HepG2 (cell line): ENCODE measurements around the gene DUS1L. TPM values are rescaled to one million over a fixed set of nuclear protein-coding genes. Genes with fewer than 3 reads are reported as not detected.

Experiments
- ATF5 ChIP-seq: sonication (generic); formaldehyde crosslinking; IDR thresholded peaks from 2 replicates; pipeline ENCODE4 v1.4.0; 2020; ENCODE audit warnings: mild to moderate bottlenecking, low read depth, missing genetic modification reagents
- ATF7 ChIP-seq, 2 experiments: fragments of 450-650 bp in 1 of 2; sonication (generic) in 1 of 2; formaldehyde crosslinking in 1 of 2; IDR thresholded peaks; 2 replicates each; pipeline versions ENCODE4 v1.4.0 to v1.6.1; 2016 to 2020; ENCODE audit warnings: antibody characterized with exemption in 1 of 2, mild to moderate bottlenecking in 1 of 2, missing genetic modification reagents in 1 of 2
- DBP ChIP-seq: sonication (generic); formaldehyde crosslinking; IDR thresholded peaks from 2 replicates; pipeline ENCODE4 v1.4.0; 2020; ENCODE audit warnings: missing genetic modification reagents; ENCODE audit errors: not compliant biosample characterization
- HINFP ChIP-seq: sonication (generic); formaldehyde crosslinking; IDR thresholded peaks from 2 replicates; pipeline ENCODE4 v1.4.0; 2020; ENCODE audit warnings: low read depth, mild to moderate bottlenecking, missing genetic modification reagents
- PRMT3 ChIP-seq: sonication (generic); formaldehyde crosslinking; IDR thresholded peaks from 2 replicates; pipeline ENCODE4 v1.8.1; 2022; ENCODE audit warnings: low read depth, mild to moderate bottlenecking, moderate library complexity, missing genetic modification reagents, borderline replicate concordance
- SMAD9 ChIP-seq: sonication (generic); formaldehyde crosslinking; IDR thresholded peaks from 2 replicates; pipeline ENCODE4 v1.5.1; 2020; ENCODE audit warnings: mild to moderate bottlenecking, missing genetic modification reagents
- TOPORS ChIP-seq: sonication (generic); formaldehyde crosslinking; IDR thresholded peaks from 2 replicates; pipeline ENCODE4 v1.8.0; 2023; ENCODE audit warnings: mild to moderate bottlenecking, missing genetic modification reagents
- TRAFD1 ChIP-seq: sonication (generic); formaldehyde crosslinking; IDR thresholded peaks from 2 replicates; pipeline ENCODE4 v1.5.1; 2020; ENCODE audit warnings: missing genetic modification reagents, mild to moderate bottlenecking, borderline replicate concordance
- ZBTB39 ChIP-seq: sonication (generic); formaldehyde crosslinking; IDR thresholded peaks from 2 replicates; pipeline ENCODE4 v1.5.0; 2020; ENCODE audit warnings: missing genetic modification reagents
- ZNF784 ChIP-seq: sonication (generic); formaldehyde crosslinking; IDR thresholded peaks from 2 replicates; pipeline ENCODE4 v1.5.1; 2020; ENCODE audit warnings: missing genetic modification reagents, mild to moderate bottlenecking, borderline replicate concordance
- ZSCAN30 ChIP-seq: sonication (generic); formaldehyde crosslinking; IDR thresholded peaks from 2 replicates; pipeline ENCODE4 v1.5.0; 2020; ENCODE audit warnings: mild to moderate bottlenecking, missing genetic modification reagents
- ZSCAN5A ChIP-seq: sonication (generic); formaldehyde crosslinking; IDR thresholded peaks from 2 replicates; pipeline ENCODE4 v1.8.0; 2022; ENCODE audit warnings: mild to moderate bottlenecking, missing genetic modification reagents, borderline replicate concordance
- polyA plus RNA-seq, 8 experiments: library from polyadenylated mRNA; depleted of rRNA in 3 of 8; stranded (reverse) in 7 of 8; unstranded in 1 of 8; fragments of >200 nt; fragmentation: Illumina TruSeq in 4 of 8; extraction: Trizol in 4 of 8; gene quantifications; 2 replicates each; pipeline versions ENCODE4 v1.2.1 to v1.2.3, GENCODE V29; 2011 to 2016; ENCODE audit warnings: low read depth in 4 of 8, missing spikeins in 1 of 8, mixed read lengths in 1 of 8; ENCODE audit not compliant: insufficient read depth in 1 of 8
- total RNA-seq, 5 experiments: library from RNA; depleted of rRNA; stranded (reverse); fragments of >200 nt; fragmentation: Illumina TruSeq; extraction: Trizol; gene quantifications; 2 replicates each; pipeline ENCODE4 v1.2.3, GENCODE V29; 2016; ENCODE audit warnings: low read depth in 1 of 5
- TF ChIP-seq, protein P1 (sequence below): sonication (generic); formaldehyde crosslinking; IDR thresholded peaks from 2 replicates; pipeline ENCODE4 v1.8.1; 2023; ENCODE audit warnings: mild to moderate bottlenecking, moderate library complexity, missing genetic modification reagents
- TF ChIP-seq, protein P2 (sequence below): sonication (generic); formaldehyde crosslinking; IDR thresholded peaks from 2 replicates; pipeline ENCODE4 v1.8.0; 2023; ENCODE audit warnings: mild to moderate bottlenecking, missing genetic modification reagents

The DUS1L gene
- total and polyA plus RNA-seq, 2 of the 13 experiments (the other 11 are each of a cell fraction or from before 2014, with no cell fraction given), result 81.0 to 109 TPM

- no peak for TF ChIP-seq ATF5
- no peak for TF ChIP-seq ZNF784
- TF ChIP-seq TRAFD1 (CRISPR knock-in tag), result 0 out of 2 replicates have a peak, but pooled peaks have one; percentile 36
- TF ChIP-seq, protein P1, sequence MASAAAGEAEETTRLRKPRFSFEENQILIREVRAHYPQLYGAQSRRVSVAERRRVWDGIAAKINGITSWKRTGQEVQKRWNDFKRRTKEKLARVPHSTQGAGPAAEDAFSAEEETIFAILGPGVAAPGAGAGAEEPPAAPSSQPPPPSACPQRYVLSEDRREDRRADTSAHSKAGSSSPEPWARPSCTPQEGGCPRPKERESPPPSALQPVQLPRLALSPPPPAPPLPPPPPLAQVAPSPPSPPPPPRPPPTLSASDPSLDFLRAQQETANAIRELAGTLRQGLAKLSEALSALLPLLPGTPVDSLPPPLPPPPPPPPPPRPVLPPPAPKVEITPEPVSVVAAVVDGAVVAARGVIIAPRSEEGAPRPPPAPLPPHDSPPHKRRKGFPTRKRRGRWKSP (CRISPR knock-in tag), result no peak
- no peak for TF ChIP-seq ATF7 (IDR thresholded peaks at IDR 0.05)
- peak; percentile 12; the same call in 1 of the 2 replicates for TF ChIP-seq ATF7 (CRISPR knock-in tag; IDR thresholded peaks at IDR 0.05)
- no peak for TF ChIP-seq ZBTB39 (CRISPR knock-in tag)
- no peak for TF ChIP-seq HINFP (CRISPR knock-in tag)
- TF ChIP-seq, protein P2, sequence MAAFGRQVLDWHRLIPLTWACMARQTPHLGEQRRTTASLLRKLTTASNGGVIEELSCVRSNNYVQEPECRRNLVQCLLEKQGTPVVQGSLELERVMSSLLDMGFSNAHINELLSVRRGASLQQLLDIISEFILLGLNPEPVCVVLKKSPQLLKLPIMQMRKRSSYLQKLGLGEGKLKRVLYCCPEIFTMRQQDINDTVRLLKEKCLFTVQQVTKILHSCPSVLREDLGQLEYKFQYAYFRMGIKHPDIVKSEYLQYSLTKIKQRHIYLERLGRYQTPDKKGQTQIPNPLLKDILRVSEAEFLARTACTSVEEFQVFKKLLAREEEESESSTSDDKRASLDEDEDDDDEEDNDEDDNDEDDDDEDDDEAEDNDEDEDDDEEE (CRISPR knock-in tag), result no peak
- no peak for TF ChIP-seq ZSCAN30
- TF ChIP-seq ZSCAN5A, result peak; percentile 67; the same call in 1 of the 2 replicates
- TF ChIP-seq PRMT3 (CRISPR knock-in tag), result no peak
- no peak; the same call in 1 of the 2 replicates for TF ChIP-seq TOPORS
- TF ChIP-seq SMAD9 (CRISPR knock-in tag), result no peak
- TF ChIP-seq DBP, result no peak
These were observed 28.9 kb downstream of the DUS1L start (continued) for GRCh38 chr17:82036634-82037091.
